ENCODE results near the gene MCC. TPM values are rescaled to one million over a fixed set of nuclear protein-coding genes. Genes with fewer than 3 reads are reported as not detected.

Gene MCC
- total RNA-seq, 1 experiment from 2014 or later = 0.60 TPM

- intact Hi-C loops (cut with micrococcal nuclease; ENCODE audit: unreplicated experiment) = no loop called here
- no peaks in the 10 kb centered on the region for H3K36me3 ChIP-seq (ENCODE audit: insufficient read depth, low read length, poor library complexity, severe bottlenecking)
These were observed 388.4 kb downstream of the MCC start for GRCh38 chr5:113099822-113100221.

GRCh38 chr5:113098378-113098777 is 389.9 kb downstream of the MCC start:
- intact Hi-C loops (cut with micrococcal nuclease; ENCODE audit: unreplicated experiment) = no loop called here
- TF ChIP-seq EZH2 (IDR thresholded peaks at IDR 0.05; ENCODE audit: borderline replicate concordance, low read depth, low read length, poor library complexity, severe bottlenecking) (no peak), CTCF (conservative IDR thresholded peaks at IDR 0.05; ENCODE audit: low read depth, low read length) (no peak)
- Histone ChIP-seq H3K9me3 (ENCODE audit: low read depth, low read length, poor library complexity, severe bottlenecking) (no peaks in the 10 kb centered on the region), H3K27ac (ENCODE audit: low read depth, low read length, poor library complexity, severe bottlenecking) (no peak overlapping the region), H3K36me3 (ENCODE audit: insufficient read depth, low read length, poor library complexity, severe bottlenecking) (no peaks in the 10 kb centered on the region), H3K4me1 (ENCODE audit: insufficient read depth, low read length, poor library complexity, severe bottlenecking) (no peaks in the 10 kb centered on the region), H3K4me3 (ENCODE audit: low read depth, low read length, poor library complexity, severe bottlenecking) (no peak overlapping the region), H3K27me3 (replicated peaks; ENCODE audit: insufficient read depth, low read depth, low read length, poor library complexity) (no peaks in the 10 kb centered on the region)
- POLR2A ChIA-PET (ENCODE audit: low non-redundant PET) = no interaction called here
- CTCF ChIA-PET = no interaction called here
- BruUV-seq (replicated peaks) = no TSS peak
- DNase-seq (ENCODE audit: low spot score) = no peak

More at GRCh38 chr5:113099822-113100221, 388.4 kb downstream of the MCC start:
- ChIA-PET CTCF (interaction anchor here (0.6 kb wide), 1 partner anchor 407 kb away, joined by 5 read pairs; no protein-coding TSS in a partner anchor), POLR2A (ENCODE audit: low non-redundant PET) (no interaction called here)
- TF ChIP-seq CTCF (conservative IDR thresholded peaks at IDR 0.05; ENCODE audit: low read depth, low read length) (no peak), EZH2 (IDR thresholded peaks at IDR 0.05; ENCODE audit: borderline replicate concordance, low read depth, low read length, poor library complexity, severe bottlenecking) (no peak)
- DNase-seq (ENCODE audit: low spot score) = no peak
- H3K27ac ChIP-seq (ENCODE audit: low read depth, low read length, poor library complexity, severe bottlenecking) = no peak overlapping the region
- no peaks in the 10 kb centered on the region for H3K9me3 ChIP-seq (ENCODE audit: low read depth, low read length, poor library complexity, severe bottlenecking)
- H3K4me1 ChIP-seq (ENCODE audit: insufficient read depth, low read length, poor library complexity, severe bottlenecking) = no peaks in the 10 kb centered on the region
- no peaks in the 10 kb centered on the region for H3K27me3 ChIP-seq (replicated peaks; ENCODE audit: insufficient read depth, low read depth, low read length, poor library complexity)
- BruUV-seq (replicated peaks) = no TSS peak
- H3K4me3 ChIP-seq (ENCODE audit: low read depth, low read length, poor library complexity, severe bottlenecking) = no peak overlapping the region

- ChIA-PET POLR2A (ENCODE audit: low non-redundant PET) (no interaction called here), CTCF (no interaction called here)
- no peak for TF ChIP-seq EZH2 (IDR thresholded peaks at IDR 0.05; ENCODE audit: borderline replicate concordance, low read depth, low read length, poor library complexity, severe bottlenecking)
- TF ChIP-seq CTCF (conservative IDR thresholded peaks at IDR 0.05; ENCODE audit: low read depth, low read length) = no peak
- intact Hi-C loops (cut with micrococcal nuclease; ENCODE audit: unreplicated experiment) = no loop called here
- Histone ChIP-seq H3K27me3 (replicated peaks; ENCODE audit: insufficient read depth, low read depth, low read length, poor library complexity) (no peaks in the 10 kb centered on the region), H3K9me3 (ENCODE audit: low read depth, low read length, poor library complexity, severe bottlenecking) (no peaks in the 10 kb centered on the region), H3K4me3 (ENCODE audit: low read depth, low read length, poor library complexity, severe bottlenecking) (no peak overlapping the region), H3K36me3 (ENCODE audit: insufficient read depth, low read length, poor library complexity, severe bottlenecking) (no peaks in the 10 kb centered on the region), H3K27ac (ENCODE audit: low read depth, low read length, poor library complexity, severe bottlenecking) (no peak overlapping the region), H3K4me1 (ENCODE audit: insufficient read depth, low read length, poor library complexity, severe bottlenecking) (no peaks in the 10 kb centered on the region)
- BruUV-seq (replicated peaks) = no TSS peak
- no peak for DNase-seq (ENCODE audit: low spot score)
These were observed 392.4 kb downstream of the MCC start for GRCh38 chr5:113095831-113096230.

All from A673 (cell line).